GM18870 (cell line): ENCODE measurements around the gene MAML2.

Experiments used
- ATAC-seq: cut with Tn5 transposase; IDR thresholded peaks from one replicate; pipeline ENCODE4 v1.9.1; 2021; ENCODE audit warnings: moderate library complexity; ENCODE audit not compliant: unreplicated experiment

The MAML2 gene

DNA sequence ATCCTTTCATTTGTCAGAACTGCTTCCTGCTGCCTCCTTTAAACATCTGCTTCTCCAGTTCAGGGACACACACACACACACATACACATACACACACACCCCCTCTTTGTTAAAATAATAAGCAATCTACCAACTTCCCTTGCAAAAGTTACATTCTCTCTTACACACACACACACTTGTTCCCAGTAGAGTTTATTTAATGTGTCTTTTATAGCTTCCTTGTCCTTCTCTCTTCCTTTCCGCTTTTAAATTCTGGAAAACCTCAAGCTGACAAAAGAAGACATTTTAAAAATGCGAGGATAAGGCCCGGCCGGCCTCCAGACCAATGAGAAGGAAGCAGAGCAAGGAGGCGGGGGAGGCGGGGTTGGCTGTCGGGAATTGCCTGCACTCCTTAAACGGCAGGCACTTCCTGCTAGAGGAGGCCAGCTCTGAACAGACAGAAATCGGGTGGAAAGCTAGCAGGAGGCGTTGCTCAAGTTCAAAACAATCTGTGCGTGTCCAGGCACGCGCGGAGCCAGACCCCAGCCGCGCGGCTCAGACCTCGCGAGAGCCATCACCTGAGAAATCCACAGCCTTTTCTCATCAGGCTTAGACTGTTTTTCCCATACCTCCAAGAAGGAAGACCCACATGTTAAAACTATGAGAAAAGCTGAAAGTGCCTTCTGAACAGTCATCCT, 99.9 kb downstream of the MAML2 start:
- peak; percentile 94 for ATAC-seq

DNA sequence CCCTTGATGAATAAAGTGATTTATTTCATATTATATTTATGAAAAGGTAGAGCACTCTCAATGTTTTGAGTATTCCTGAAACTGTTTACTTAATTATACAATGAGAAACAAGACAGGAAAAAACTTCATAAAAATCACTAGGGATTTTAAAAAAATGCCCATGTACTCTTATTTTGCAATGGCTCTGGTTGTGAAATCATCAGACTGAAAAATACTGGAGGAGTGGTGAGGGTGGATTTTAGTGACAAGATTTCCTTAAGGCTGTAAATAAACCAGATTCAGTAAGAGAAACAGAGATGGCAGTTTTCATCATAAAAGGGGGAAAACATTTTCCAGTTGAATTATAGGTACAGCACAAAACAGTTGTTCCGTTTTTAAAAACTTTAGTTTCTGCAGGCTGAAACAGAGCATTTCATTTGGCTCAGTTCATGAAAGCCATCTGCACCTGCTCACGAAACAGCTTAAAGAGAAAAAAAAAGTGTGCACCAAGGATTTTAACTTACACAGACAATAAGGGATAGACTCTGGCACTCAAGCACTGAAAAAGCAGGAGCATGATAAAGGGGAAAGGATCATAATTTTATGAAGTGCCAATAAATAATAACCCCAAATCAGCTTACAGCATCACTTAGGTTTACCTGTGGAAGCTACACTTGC, 100.7 kb downstream of the MAML2 start:
- ATAC-seq: no peak

DNA sequence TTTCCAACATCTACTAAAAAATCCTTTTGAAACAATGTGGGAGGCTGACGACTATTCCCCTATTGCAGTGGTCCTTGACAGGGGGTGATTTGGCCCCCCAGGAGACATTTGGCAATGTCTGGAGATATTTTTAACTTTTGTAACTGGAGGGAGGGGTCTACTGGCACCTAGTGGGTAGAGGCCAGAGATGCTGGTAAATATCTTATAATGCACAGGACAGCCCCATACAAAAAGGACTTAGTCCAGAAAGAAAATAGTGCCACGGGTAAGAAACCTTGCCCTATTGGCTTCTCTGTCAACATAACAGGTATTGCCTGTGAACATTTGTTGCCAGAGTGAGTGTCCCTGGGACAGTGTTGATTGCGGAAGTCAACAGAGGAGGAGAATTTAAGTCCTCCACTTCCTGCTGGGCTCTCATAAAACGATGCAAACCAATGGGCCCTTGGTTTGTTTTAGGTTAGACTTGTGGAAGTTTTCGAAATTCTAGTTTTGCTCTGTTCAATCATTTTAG, 101.6 kb downstream of the MAML2 start:
- ATAC-seq: no peak

DNA sequence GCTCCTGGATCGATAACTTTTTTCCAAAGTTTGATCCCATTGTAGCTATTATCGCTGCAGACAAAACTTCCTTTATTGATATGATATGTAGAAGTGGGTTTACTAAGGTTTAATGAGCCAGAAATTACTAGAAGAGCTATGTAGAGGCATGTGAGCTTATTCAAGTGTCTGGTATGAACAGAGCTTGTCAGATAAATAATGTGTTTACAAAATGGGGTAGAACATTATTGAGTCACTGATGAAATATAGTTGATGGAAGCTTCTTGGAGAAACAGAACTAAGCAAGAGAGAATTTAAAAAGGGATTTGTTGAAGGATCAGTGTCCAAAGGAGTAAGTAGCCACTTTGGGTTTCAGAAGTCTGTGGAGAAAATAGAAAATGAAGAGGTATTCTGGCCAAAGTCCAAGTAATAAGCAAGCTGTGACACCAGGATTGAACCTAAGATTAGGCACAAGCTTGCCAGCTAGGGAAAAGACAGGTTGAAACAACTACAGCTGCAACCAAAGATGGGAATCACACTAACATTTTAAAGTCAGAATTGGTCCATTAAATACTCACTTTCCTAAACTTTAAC, 104.3 kb downstream of the MAML2 start:
- ATAC-seq: no peak

DNA sequence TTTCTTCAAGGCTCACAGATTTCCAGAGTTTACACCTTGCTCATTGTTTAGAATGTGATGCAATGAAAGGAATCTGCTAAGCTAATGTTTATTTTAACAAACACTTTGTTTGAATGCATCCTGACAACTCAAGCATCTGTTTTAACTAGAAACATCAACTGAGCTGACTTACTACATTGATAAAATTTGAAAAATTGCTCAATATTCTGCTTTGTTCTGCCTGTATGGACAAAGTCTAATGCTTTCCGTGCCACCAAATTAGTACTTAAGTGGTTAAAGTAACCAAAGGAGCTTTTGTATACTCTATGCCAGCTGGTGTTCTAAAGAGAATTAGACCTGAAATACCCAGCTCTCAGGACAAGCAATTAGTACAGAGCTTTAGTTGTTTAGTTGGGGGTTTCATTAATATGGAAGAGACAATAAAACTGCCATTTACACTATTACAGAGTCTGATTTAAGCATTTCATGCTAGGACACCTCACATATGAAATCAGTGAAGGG, 105.2 kb downstream of the MAML2 start:
- ATAC-seq: no peak

- ATAC-seq: peak; percentile 88
Measured at GRCh38 chr11:96235751-96236150, 107.2 kb downstream of the MAML2 start.

GRCh38 chr11:96234866-96235441, 108.0 kb downstream of the MAML2 start:
- no peak for ATAC-seq

GRCh38 chr11:96232132-96232531, 110.9 kb downstream of the MAML2 start:
- ATAC-seq: no peak

DNA sequence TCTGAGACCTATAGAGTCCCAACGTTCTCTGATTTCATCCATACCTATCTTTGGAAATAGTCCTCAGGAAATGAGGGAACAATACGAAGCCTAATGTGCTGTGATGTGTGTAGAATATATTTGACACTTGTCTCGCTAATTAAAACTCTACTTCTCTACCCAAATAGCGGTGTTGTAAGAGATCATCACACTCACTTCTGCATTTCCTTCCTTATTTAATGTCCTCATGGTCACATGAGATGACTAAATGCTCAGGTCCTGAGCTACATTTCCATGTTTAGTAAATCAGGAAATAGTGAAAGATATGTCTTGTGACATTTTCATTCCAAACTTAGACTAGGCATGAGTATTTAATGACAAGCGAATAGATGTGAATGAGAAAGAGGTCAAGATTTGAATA, 112.3 kb downstream of the MAML2 start:
- ATAC-seq: no peak

- no peak for ATAC-seq
Measured at GRCh38 chr11:96229354-96229977, 113.5 kb downstream of the MAML2 start.

GRCh38 chr11:96228910-96229309, 114.1 kb downstream of the MAML2 start:
- no peak for ATAC-seq

GRCh38 chr11:96228473-96228891, 114.5 kb downstream of the MAML2 start:
- ATAC-seq: no peak

GRCh38 chr11:96227244-96227643, 115.8 kb downstream of the MAML2 start:
- no peak for ATAC-seq

DNA sequence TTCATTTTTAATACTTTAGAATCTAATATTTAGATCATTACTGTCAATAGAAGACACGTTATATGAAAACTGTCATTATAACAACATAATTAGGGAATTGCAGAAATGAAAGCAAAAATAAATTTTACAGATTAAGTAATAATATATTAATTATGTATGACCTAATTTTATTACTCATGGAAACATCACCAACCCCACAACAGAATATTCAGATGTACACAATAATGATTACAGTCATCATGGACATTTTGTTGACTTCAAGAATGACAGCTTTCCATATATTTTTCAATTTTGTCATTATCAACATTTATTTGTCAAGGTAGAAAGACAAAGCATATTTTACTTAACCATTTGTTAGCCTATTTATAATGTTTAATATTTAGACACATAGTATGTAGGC, 119.9 kb downstream of the MAML2 start:
- no peak for ATAC-seq

DNA sequence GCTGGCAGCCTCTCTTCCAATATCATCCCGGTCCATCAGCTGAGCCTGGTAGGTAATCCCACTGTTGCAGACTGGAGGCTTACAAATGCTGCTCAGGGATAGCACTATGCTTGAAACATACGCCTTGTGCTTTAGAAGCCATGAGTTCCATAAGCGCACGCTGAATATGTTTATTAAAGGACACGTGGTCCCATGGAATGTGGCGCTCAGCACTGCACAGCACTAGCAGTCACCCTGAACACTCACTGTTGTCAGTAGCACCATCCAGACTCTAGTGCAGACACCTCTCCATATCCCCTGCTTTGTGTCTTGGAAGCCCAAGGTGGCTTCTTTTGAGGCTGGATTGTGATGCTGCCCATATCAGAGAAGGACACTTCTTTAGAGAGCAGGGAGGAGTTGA, 120.9 kb downstream of the MAML2 start:
- no peak for ATAC-seq

DNA sequence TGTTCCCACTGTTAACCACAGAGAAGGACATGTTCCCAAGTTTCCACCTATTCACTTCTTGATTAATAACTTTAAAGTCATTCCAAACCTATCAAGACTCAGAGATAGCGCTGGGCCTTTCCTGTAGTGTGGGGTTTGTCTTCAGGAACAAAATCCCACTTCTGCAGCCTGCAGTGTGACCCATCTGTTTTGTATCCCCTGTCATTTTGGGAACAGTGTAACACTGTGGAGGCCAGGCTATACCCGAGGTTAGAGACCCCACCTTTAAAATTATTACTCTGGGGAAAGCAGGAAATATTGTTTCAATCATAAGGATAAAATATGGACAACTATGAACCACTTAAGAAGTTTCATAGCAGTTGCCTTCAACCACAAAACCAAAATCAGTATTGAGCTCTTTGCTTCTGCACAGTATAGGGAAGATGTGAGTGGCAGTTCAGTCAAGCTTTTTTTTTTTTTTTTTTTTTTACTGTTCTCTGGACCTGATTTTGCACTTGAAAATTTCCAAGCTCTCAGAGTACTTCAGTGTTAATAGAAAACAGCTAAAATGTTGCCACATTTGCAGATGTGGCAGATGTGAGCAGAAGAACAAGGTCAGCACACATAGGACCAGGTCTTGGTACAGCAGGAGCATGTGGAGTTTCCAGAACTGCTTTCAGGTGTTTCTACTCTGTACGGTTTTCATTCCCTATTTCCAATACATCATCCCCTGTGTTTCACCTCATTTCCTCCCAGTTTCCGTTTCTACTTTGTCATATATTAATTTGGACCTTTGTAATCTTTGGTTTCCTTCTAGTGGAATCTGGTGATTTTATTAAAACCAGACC, 121.5 kb downstream of the MAML2 start:
- no peak for ATAC-seq

DNA sequence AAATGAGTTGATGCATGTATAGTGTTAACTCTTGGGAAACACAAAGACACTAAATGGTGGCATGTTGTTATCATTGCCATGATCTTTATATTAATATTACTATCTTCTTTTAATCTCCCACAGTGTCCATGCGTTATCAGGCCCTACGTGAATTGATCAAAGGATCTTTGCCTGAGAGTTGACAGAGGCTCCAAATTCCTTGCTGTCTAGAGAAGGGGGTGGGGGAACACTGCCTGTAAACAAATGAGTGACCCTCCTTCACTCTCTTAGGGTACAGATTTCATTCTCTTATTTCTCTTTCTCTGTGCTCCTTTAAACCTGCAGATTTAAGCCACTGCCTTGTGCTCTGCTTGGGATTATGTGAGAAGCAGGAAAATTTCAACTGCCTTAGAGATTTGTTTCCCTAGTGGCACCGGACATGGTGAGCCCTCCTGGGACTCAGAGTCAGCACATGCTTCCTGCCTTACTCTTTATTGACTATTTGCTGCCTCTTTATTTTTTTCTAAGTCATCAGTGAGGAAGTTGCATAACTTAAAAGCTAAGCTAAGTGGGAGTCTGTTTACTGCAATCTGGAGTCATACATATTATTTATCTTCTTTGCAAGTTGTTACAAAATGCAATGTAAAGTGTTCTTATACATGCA, 122.9 kb downstream of the MAML2 start:
- no peak for ATAC-seq

DNA sequence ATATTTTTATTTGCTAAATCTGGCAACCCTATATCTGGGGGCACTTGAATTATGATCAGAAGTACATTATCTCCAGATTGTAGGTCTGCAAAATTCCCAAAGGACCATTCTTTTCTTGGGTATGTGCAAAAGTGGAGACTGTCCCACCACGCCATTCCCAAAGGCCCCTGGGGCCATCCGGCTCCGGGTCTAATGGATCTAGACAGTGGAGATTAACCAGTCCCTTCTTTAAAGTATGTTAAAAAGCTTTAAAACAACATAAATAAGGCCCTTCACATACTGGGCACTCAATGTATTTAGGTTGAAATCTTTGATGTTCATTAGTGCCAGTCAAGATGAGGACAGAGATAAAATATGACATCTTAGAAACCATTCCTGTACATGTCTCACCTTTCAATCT, 124.1 kb downstream of the MAML2 start:
- ATAC-seq: no peak

- ATAC-seq: no peak
Measured at GRCh38 chr11:96218006-96218405, 125.0 kb downstream of the MAML2 start.

DNA sequence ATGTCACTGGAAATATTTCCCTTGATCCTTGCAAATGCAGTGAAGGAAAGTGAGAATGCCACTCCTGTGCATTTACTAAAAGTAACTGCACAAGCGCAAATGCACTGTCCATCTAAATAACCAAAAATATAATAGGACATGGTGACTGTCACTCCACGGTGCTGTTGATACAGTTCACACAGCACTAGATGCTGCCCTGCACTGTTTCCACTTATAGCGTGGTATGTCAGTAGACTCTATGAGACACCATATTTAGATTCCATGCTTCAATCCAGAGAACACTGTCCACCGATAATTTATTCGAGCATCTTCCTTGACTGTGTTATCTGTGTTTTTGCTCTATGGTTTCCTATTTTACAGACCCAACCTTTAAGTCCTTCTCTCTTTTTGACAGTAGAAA, 125.8 kb downstream of the MAML2 start:
- no peak for ATAC-seq
